ENCODE results near the gene PABPC1L. TPM values are rescaled to one million over a fixed set of nuclear protein-coding genes. Genes with fewer than 3 reads are reported as not detected.

PABPC1L gene
- total RNA-seq, 1 experiment from 2014 or later: 127 TPM

DNA sequence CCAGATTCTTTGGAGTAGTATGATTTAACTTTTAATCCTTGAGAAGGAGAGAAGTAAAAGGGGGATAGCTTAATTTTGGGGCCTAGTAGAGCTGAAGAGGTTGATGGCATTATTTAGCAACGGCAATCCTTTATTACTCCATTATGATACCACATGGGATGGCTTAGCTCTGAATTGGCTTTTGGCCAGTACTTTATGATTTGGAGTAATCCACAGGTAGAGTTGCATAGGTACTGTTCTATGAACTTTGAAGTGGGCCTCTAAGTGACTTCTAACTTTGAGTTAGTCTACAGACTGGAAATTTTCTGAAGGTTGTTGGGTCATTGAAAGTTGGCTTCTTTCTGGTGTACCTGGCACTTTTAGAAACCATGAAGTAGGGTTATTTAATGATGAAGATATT, 12.7 kb upstream of the PABPC1L start:
- no peaks in the 10 kb centered on the region for H3K27me3 ChIP-seq (ENCODE audit: insufficient read depth, low read length)
- H3K9me2 ChIP-seq (ENCODE audit: insufficient read depth): no peaks in the 10 kb centered on the region
- no peaks in the 10 kb centered on the region for H3K9me3 ChIP-seq (ENCODE audit: control insufficient read depth in 1 of 2, insufficient read depth in 1 of 2, low read depth in 1 of 2, low read length in 2 of 2)
- H3K27ac ChIP-seq (ENCODE audit: low read depth, low read length): no peak overlapping the region
- no peak for ATAC-seq
- peaks cover 21% of the 10 kb centered on the region; the same call in 1 of the 2 replicates for H4K20me1 ChIP-seq (ENCODE audit: insufficient read depth)
- TF ChIP-seq, protein P1, sequence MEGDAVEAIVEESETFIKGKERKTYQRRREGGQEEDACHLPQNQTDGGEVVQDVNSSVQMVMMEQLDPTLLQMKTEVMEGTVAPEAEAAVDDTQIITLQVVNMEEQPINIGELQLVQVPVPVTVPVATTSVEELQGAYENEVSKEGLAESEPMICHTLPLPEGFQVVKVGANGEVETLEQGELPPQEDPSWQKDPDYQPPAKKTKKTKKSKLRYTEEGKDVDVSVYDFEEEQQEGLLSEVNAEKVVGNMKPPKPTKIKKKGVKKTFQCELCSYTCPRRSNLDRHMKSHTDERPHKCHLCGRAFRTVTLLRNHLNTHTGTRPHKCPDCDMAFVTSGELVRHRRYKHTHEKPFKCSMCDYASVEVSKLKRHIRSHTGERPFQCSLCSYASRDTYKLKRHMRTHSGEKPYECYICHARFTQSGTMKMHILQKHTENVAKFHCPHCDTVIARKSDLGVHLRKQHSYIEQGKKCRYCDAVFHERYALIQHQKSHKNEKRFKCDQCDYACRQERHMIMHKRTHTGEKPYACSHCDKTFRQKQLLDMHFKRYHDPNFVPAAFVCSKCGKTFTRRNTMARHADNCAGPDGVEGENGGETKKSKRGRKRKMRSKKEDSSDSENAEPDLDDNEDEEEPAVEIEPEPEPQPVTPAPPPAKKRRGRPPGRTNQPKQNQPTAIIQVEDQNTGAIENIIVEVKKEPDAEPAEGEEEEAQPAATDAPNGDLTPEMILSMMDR (IDR thresholded peaks at IDR 0.05 in 2 of 3, conservative IDR thresholded peaks at IDR 0.05 in 1 of 3; ENCODE audit: borderline replicate concordance in 1 of 3, insufficient read depth in 1 of 3, low read depth in 2 of 3, low read length in 2 of 3): no peak
- TF ChIP-seq TCF7L2 (IDR thresholded peaks at IDR 0.05; ENCODE audit: borderline replicate concordance, extremely low read depth, insufficient read depth, insufficient read length) (no peak), SP1 (IDR thresholded peaks at IDR 0.05; ENCODE audit: low read depth) (no peak), CBX3 (IDR thresholded peaks at IDR 0.05; ENCODE audit: low read depth) (no peak), ZFX (IDR thresholded peaks at IDR 0.05) (no peak), CEBPB (IDR thresholded peaks at IDR 0.05; ENCODE audit: low read depth) (no peak), JUND (IDR thresholded peaks at IDR 0.05) (no peak), YY1 (IDR thresholded peaks at IDR 0.05; ENCODE audit: extremely low read depth, insufficient replicate concordance, low read depth, low read length) (no peak), POLR2AphosphoS5 (IDR thresholded peaks at IDR 0.05; ENCODE audit: low read depth, low read length) (no peak)
- TF ChIP-seq, protein P2, sequence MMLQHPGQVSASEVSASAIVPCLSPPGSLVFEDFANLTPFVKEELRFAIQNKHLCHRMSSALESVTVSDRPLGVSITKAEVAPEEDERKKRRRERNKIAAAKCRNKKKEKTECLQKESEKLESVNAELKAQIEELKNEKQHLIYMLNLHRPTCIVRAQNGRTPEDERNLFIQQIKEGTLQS (IDR thresholded peaks at IDR 0.05): no peak
- TF ChIP-seq, protein P3, sequence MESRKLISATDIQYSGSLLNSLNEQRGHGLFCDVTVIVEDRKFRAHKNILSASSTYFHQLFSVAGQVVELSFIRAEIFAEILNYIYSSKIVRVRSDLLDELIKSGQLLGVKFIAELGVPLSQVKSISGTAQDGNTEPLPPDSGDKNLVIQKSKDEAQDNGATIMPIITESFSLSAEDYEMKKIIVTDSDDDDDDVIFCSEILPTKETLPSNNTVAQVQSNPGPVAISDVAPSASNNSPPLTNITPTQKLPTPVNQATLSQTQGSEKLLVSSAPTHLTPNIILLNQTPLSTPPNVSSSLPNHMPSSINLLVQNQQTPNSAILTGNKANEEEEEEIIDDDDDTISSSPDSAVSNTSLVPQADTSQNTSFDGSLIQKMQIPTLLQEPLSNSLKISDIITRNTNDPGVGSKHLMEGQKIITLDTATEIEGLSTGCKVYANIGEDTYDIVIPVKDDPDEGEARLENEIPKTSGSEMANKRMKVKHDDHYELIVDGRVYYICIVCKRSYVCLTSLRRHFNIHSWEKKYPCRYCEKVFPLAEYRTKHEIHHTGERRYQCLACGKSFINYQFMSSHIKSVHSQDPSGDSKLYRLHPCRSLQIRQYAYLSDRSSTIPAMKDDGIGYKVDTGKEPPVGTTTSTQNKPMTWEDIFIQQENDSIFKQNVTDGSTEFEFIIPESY (IDR thresholded peaks at IDR 0.05; ENCODE audit: extremely low read depth, insufficient replicate concordance, low read length): no peak
- peaks cover 9 to 10% of the 10 kb centered on the region in 2 experiments; a peak in 3 of 4 replicates for H3K36me3 ChIP-seq (ENCODE audit: control insufficient read depth in 1 of 2, insufficient read depth in 2 of 2, low read length in 2 of 2)
- ChIA-PET CTCF (no interaction called here), RAD21 (ENCODE audit: low non-redundant PET in 1 of 2, low total read pairs in 2 of 2, uncharacterized antibody in 2 of 2, unreplicated experiment in 2 of 2) (no interaction called here), POLR2A (interaction anchor here (0.6 kb wide), 1 partner anchor 883 kb away, joined by 3 read pairs; no protein-coding TSS in a partner anchor)
- no peaks in the 10 kb centered on the region for H3K4me1 ChIP-seq (ENCODE audit: control insufficient read depth in 1 of 2, insufficient read depth in 2 of 2, low read length in 2 of 2)
- BruUV-seq (replicated peaks): no TSS peak
- no peak overlapping the region for H3K9ac ChIP-seq (ENCODE audit: low read length)
- H3K79me2 ChIP-seq (ENCODE audit: insufficient read depth, low read length): peaks cover 100% of the 10 kb centered on the region
- no peak for DNase-seq (ENCODE audit: low read depth, low spot score)
- intact Hi-C loops (cut with micrococcal nuclease): no loop called here
- H2AFZ ChIP-seq (ENCODE audit: low read depth, low read length, poor library complexity, severe bottlenecking): no peak overlapping the region
- no peak overlapping the region for H3K4me2 ChIP-seq (ENCODE audit: low read length)
- H3K4me3 ChIP-seq (replicated peaks in 1 of 2; ENCODE audit: low read depth in 1 of 2, low read length in 2 of 2): no peak overlapping the region

Data from HCT116 (cell line).